Panc1 (cell line): ENCODE results near the gene SSUH2. TPM values are rescaled to one million over a fixed set of nuclear protein-coding genes. Genes with fewer than 3 reads are reported as not detected.
"Not testable (repeated sequence)": the region's sequence is repeated elsewhere in the genome, so short reads cannot be mapped to it uniquely, and the experiment has no call there.

Experiments
- ATAC-seq: fragments of 200-7000 bp; cut with Tn5 transposase; 2 replicates; pipeline ENCODE4 v1.9.1; 2020; ENCODE audit warnings: mild to moderate bottlenecking, moderate library complexity
- BruUV-seq: library from RNA; stranded (reverse); fragments of 400-500 nt; replicated peaks from 2 replicates; lab custom pipeline; 2021; lab: Mats Ljungman, UMichigan
- CTCF ChIA-PET: fragments of 300-600 bp; sonication (Branson Sonifier 250); formaldehyde crosslinking; loops from one replicate; lab custom pipeline; 2022; ENCODE audit warnings: antibody characterized with exemption; lab: Charles Lee
- POLR2A ChIA-PET: fragments of 300-600 bp; sonication (Branson Sonifier 250); formaldehyde crosslinking; loops from one replicate; lab custom pipeline; 2022; ENCODE audit warnings: antibody characterized with exemption; lab: Charles Lee
- DNase-seq: peaks from one replicate; pipeline ENCODE4 v3.0.0-alpha.2; 2010; ENCODE audit warnings: low read depth, low spot score
- H3K27ac ChIP-seq: 2 replicates; pipeline ENCODE4 v1.5.1; 2011; ENCODE audit warnings: mild to moderate bottlenecking, low read length, inconsistent platforms
- H3K27me3 ChIP-seq: fragments of 200-500 bp; sonication (Bioruptor generic); 2 replicates; pipeline ENCODE4 v1.6.0; 2014; ENCODE audit warnings: low read length, inconsistent platforms; ENCODE audit not compliant: control insufficient read depth, insufficient read depth
- H3K36me3 ChIP-seq: fragments of 200-500 bp; sonication (Bioruptor generic); 2 replicates; pipeline ENCODE4 v1.5.1; 2014; ENCODE audit warnings: inconsistent platforms, mild to moderate bottlenecking, low read length, moderate library complexity; ENCODE audit not compliant: control insufficient read depth, insufficient read depth
- H3K4me1 ChIP-seq: 2 replicates; pipeline ENCODE4 v1.5.1; 2011; ENCODE audit warnings: inconsistent platforms, mild to moderate bottlenecking, low read length, moderate library complexity; ENCODE audit not compliant: control insufficient read depth, insufficient read depth
- H3K4me3 ChIP-seq, 2 experiments: 2 replicates each; pipeline ENCODE4 v1.5.1; 2011 to 2012; ENCODE audit warnings: low read depth in 2 of 2, low read length in 2 of 2, mild to moderate bottlenecking in 2 of 2, inconsistent platforms in 1 of 2, moderate library complexity in 1 of 2
- H3K9me3 ChIP-seq: fragments of 200-500 bp; sonication (Bioruptor generic); 2 replicates; pipeline ENCODE4 v1.5.1; 2014; ENCODE audit warnings: low read depth, mild to moderate bottlenecking, inconsistent platforms, low read length, moderate library complexity; ENCODE audit not compliant: control insufficient read depth, insufficient read depth
- CTCF ChIP-seq: fragments of 450-650 bp; IDR thresholded peaks from 2 replicates; pipeline ENCODE4 v1.5.1; 2017; ENCODE audit warnings: mild to moderate bottlenecking
- POLR2AphosphoS5 ChIP-seq: IDR thresholded peaks from 2 replicates; pipeline ENCODE4 v1.6.1; 2012; ENCODE audit warnings: mild to moderate bottlenecking, low read depth, low read length, moderate library complexity
- REST ChIP-seq, 2 experiments: IDR thresholded peaks; 2 replicates each; pipeline ENCODE4 v1.6.1; 2011 to 2012; ENCODE audit warnings: low read depth in 2 of 2, control low read depth in 1 of 2, low read length in 1 of 2, mild to moderate bottlenecking in 1 of 2, moderate library complexity in 1 of 2; ENCODE audit not compliant: insufficient read depth in 1 of 2
- SIN3A ChIP-seq: IDR thresholded peaks from 2 replicates; pipeline ENCODE4 v1.6.1; 2012; ENCODE audit warnings: low read depth, mild to moderate bottlenecking, low read length, moderate library complexity, borderline replicate concordance; ENCODE audit not compliant: insufficient read depth
- TCF7L2 ChIP-seq: IDR thresholded peaks from 2 replicates; pipeline ENCODE4 v1.6.1; 2011; ENCODE audit warnings: mild to moderate bottlenecking, low read depth, low read length, inconsistent platforms
- in situ Hi-C: cut with HindIII; loops from 2 replicates; pipeline ENCODE4 v1.10.0; 2016; ENCODE audit warnings: low sequenced_read_pairs, low pct_unique_long_range_greater_than_20kb
- intact Hi-C: fragments of 100-400 bp; cut with micrococcal nuclease; formaldehyde crosslinking; loops from one replicate; pipeline ENCODE4 v1.10.0; 2022; ENCODE audit not compliant: unreplicated experiment
- total RNA-seq: library from RNA; stranded (reverse); gene quantifications from one replicate; pipeline ENCODE4 v1.2.1, GENCODE V29; 2021; ENCODE audit not compliant: unreplicated experiment

SSUH2 gene
- total RNA-seq, 1 experiment from 2014 or later = not detected

GRCh38 chr3:8656240-8656639 lies 11.6 kb upstream of the SSUH2 start:
- ATAC-seq = no peak
- H3K9me3 ChIP-seq = no peaks in the 10 kb centered on the region
- BruUV-seq = no TSS peak
- intact Hi-C loops (no loop called here), in situ Hi-C loops (no loop called here)
- ChIA-PET POLR2A (no interaction called here), CTCF (no interaction called here)
- H3K27ac ChIP-seq = no peak overlapping the region
- no peak overlapping the region for H3K4me3 ChIP-seq
- no peaks in the 10 kb centered on the region for H3K27me3 ChIP-seq
- no peaks in the 10 kb centered on the region for H3K36me3 ChIP-seq
- no peak for DNase-seq
- no peak for TF ChIP-seq SIN3A
- TF ChIP-seq REST (IDR thresholded peaks at IDR 0.05; ENCODE audit: insufficient read depth in 1 of 2, low read depth in 2 of 2, low read length in 1 of 2) = no peak
- TF ChIP-seq CTCF = no peak
- TF ChIP-seq TCF7L2 = no peak
- H3K4me1 ChIP-seq = no peaks in the 10 kb centered on the region

- no peaks in the 10 kb centered on the region for H3K9me3 ChIP-seq
- H3K27ac ChIP-seq = no peak overlapping the region
- POLR2A ChIA-PET = no interaction called here
- no peaks in the 10 kb centered on the region for H3K36me3 ChIP-seq
- CTCF ChIA-PET = no interaction called here
- TF ChIP-seq POLR2AphosphoS5 (no peak), SIN3A (no peak), REST (IDR thresholded peaks at IDR 0.05; ENCODE audit: insufficient read depth in 1 of 2, low read depth in 2 of 2, low read length in 1 of 2) (no peak), TCF7L2 (no peak), CTCF (no peak)
- ATAC-seq (no peak), DNase-seq (no peak)
- BruUV-seq = no TSS peak
- in situ Hi-C loops (no loop called here), intact Hi-C loops (no loop called here)
- H3K4me1 ChIP-seq = no peaks in the 10 kb centered on the region
- no peaks in the 10 kb centered on the region for H3K27me3 ChIP-seq
- no peak overlapping the region for H3K4me3 ChIP-seq
Measured at GRCh38 chr3:8655387-8655835, 10.8 kb upstream of the SSUH2 start.

GRCh38 chr3:8654572-8655329 lies 10.2 kb upstream of the SSUH2 start:
- H3K36me3 ChIP-seq, H3K4me1 ChIP-seq, H3K27me3 ChIP-seq, in situ Hi-C loops, H3K27ac ChIP-seq, CTCF ChIA-PET, ATAC-seq, intact Hi-C loops, H3K9me3 ChIP-seq, POLR2A ChIA-PET, DNase-seq, BruUV-seq, H3K4me3 ChIP-seq: not testable (repeated sequence)
